HCT116 (cell line): ENCODE measurements around the gene SCFD1. TPM values are rescaled to one million over a fixed set of nuclear protein-coding genes. Genes with fewer than 3 reads are reported as not detected.
"Not testable (repeated sequence)": the region's sequence is repeated elsewhere in the genome, so short reads cannot be mapped to it uniquely, and the experiment has no call there.

Source experiments
- ATAC-seq: fragments of 200-7000 bp; cut with Tn5 transposase; 2 replicates; pipeline ENCODE4 v1.9.1; 2020; ENCODE audit warnings: mild to moderate bottlenecking, moderate library complexity
- BruUV-seq: library from RNA; stranded (reverse); fragments of 400-500 nt; replicated peaks from 2 replicates; lab custom pipeline; 2021; lab: Mats Ljungman, UMichigan
- CTCF ChIA-PET: fragments of 300-600 bp; sonication (Branson Sonifier 250); formaldehyde crosslinking; loops from one replicate; lab custom pipeline; 2021; ENCODE audit warnings: antibody characterized with exemption; lab: Charles Lee
- POLR2A ChIA-PET: fragments of 300-600, 350-600 bp; sonication (Branson Sonifier 250); formaldehyde crosslinking; loops from one replicate; lab custom pipeline; 2021; ENCODE audit warnings: antibody characterized with exemption; lab: Charles Lee
- RAD21 ChIA-PET, 2 experiments: fragments of 300-600 bp; sonication (Branson Sonifier 250); formaldehyde crosslinking; loops; one replicate each; lab custom pipeline; 2023; ENCODE audit warnings: low total read pairs in 2 of 2; ENCODE audit not compliant: uncharacterized antibody in 2 of 2, unreplicated experiment in 2 of 2, low non-redundant PET in 1 of 2; lab: Charles Lee
- DNase-seq: peaks from one replicate; pipeline ENCODE4 v3.0.0-alpha.2; 2010; ENCODE audit warnings: low read depth, low spot score
- H2AFZ ChIP-seq: fragments of 200-600 bp; shearing (Covaris generic), sonication (generic); 2 replicates; pipeline ENCODE4 v1.6.1; 2017; ENCODE audit warnings: low read depth, mixed run types, mixed read lengths, antibody characterized with exemption, low read length; ENCODE audit not compliant: poor library complexity, severe bottlenecking
- H3K27ac ChIP-seq: 2 replicates; pipeline ENCODE4 v1.5.1; 2012; ENCODE audit warnings: low read depth, low read length
- H3K27me3 ChIP-seq: fragments of 200-600 bp; sonication (generic); 2 replicates; pipeline ENCODE4 v1.6.1; 2016; ENCODE audit warnings: mixed run types, low read length, mixed read lengths; ENCODE audit not compliant: insufficient read depth
- H3K36me3 ChIP-seq, 2 experiments: fragments of 200-500 bp in 1 of 2; fragments of 200-600 bp in 1 of 2; sonication (Bioruptor generic) in 1 of 2; sonication (generic) in 1 of 2; 2 replicates each; pipeline versions ENCODE4 v1.5.1 to v1.6.1; 2014 to 2016; ENCODE audit warnings: low read length in 2 of 2, inconsistent platforms in 1 of 2, mixed read lengths in 1 of 2, mixed run types in 1 of 2; ENCODE audit not compliant: insufficient read depth in 2 of 2, control insufficient read depth in 1 of 2
- H3K4me1 ChIP-seq, 2 experiments: fragments of 200-600 bp in 1 of 2; sonication (generic) in 1 of 2; 2 replicates each; pipeline versions ENCODE4 v1.5.1 to v1.6.1; 2012 to 2017; ENCODE audit warnings: low read length in 2 of 2, inconsistent platforms in 1 of 2, mild to moderate bottlenecking in 1 of 2, mixed read lengths in 1 of 2, mixed run types in 1 of 2, moderate library complexity in 1 of 2; ENCODE audit not compliant: insufficient read depth in 2 of 2, control insufficient read depth in 1 of 2
- H3K4me2 ChIP-seq: fragments of 200-600 bp; sonication (generic); 2 replicates; pipeline ENCODE4 v1.6.1; 2017; ENCODE audit warnings: mixed run types, low read length, mixed read lengths
- H3K4me3 ChIP-seq, 2 experiments: fragments of 200-600 bp in 1 of 2; sonication (generic) in 1 of 2; replicated peaks in 1 of 2; 2 replicates each; pipeline ENCODE4 v1.5.1; 2011 to 2016; ENCODE audit warnings: low read length in 2 of 2, control low read depth in 1 of 2, low read depth in 1 of 2, mild to moderate bottlenecking in 1 of 2, mixed read lengths in 1 of 2, mixed run types in 1 of 2
- H3K79me2 ChIP-seq: fragments of 200-600 bp; sonication (generic); 2 replicates; pipeline ENCODE4 v1.6.1; 2017; ENCODE audit warnings: mild to moderate bottlenecking, mixed run types, low read length, moderate library complexity, mixed read lengths; ENCODE audit not compliant: insufficient read depth
- H3K9ac ChIP-seq: fragments of 200-600 bp; sonication (generic); 2 replicates; pipeline ENCODE4 v1.6.1; 2016; ENCODE audit warnings: low read length, mixed read lengths
- H3K9me2 ChIP-seq: fragments of 200-600 bp; sonication (generic), shearing (Covaris generic); 2 replicates; pipeline ENCODE4 v1.6.1; 2017; ENCODE audit warnings: mixed run types, mild to moderate bottlenecking, moderate library complexity; ENCODE audit not compliant: insufficient read depth
- H3K9me3 ChIP-seq, 2 experiments: fragments of 200-500 bp in 1 of 2; fragments of 200-600 bp in 1 of 2; sonication (Bioruptor generic) in 1 of 2; sonication (generic) in 1 of 2; 2 replicates each; pipeline ENCODE4 v1.6.1; 2014 to 2017; ENCODE audit warnings: low read length in 2 of 2, mixed read lengths in 2 of 2, inconsistent platforms in 1 of 2, low read depth in 1 of 2, mild to moderate bottlenecking in 1 of 2, mixed run types in 1 of 2, moderate library complexity in 1 of 2; ENCODE audit not compliant: control insufficient read depth in 1 of 2, insufficient read depth in 1 of 2
- H4K20me1 ChIP-seq: fragments of 200-600 bp; sonication (generic), shearing (Covaris generic); 2 replicates; pipeline ENCODE4 v1.6.1; 2017; ENCODE audit warnings: mixed run types, mild to moderate bottlenecking, moderate library complexity; ENCODE audit not compliant: insufficient read depth
- CEBPB ChIP-seq: IDR thresholded peaks from 2 replicates; pipeline ENCODE4 v1.6.1; 2012; ENCODE audit warnings: low read depth
- EZH2 ChIP-seq: fragments of 200-600 bp; sonication (generic); IDR thresholded peaks from 2 replicates; pipeline ENCODE4 v1.6.1; 2017; ENCODE audit warnings: antibody characterized with exemption, mixed run types
- EZH2phosphoT487 ChIP-seq: fragments of 200-600 bp; IDR thresholded peaks from 2 replicates; pipeline ENCODE4 v1.6.1; 2018; ENCODE audit warnings: antibody characterized with exemption, borderline replicate concordance
- JUND ChIP-seq: IDR thresholded peaks from 2 replicates; pipeline ENCODE4 v1.6.1; 2012
- POLR2AphosphoS5 ChIP-seq: IDR thresholded peaks from 2 replicates; pipeline ENCODE4 v1.6.1; 2011; ENCODE audit warnings: mild to moderate bottlenecking, low read depth, low read length, moderate library complexity
- SP1 ChIP-seq: IDR thresholded peaks from 2 replicates; pipeline ENCODE4 v1.6.1; 2012; ENCODE audit warnings: low read depth
- TCF7L2 ChIP-seq: IDR thresholded peaks from 2 replicates; pipeline ENCODE4 v1.7.0; 2011; ENCODE audit warnings: borderline replicate concordance, inconsistent platforms; ENCODE audit not compliant: insufficient read depth, insufficient read length; ENCODE audit errors: extremely low read depth
- YY1 ChIP-seq: IDR thresholded peaks from 2 replicates; pipeline ENCODE4 v1.6.1; 2011; ENCODE audit warnings: low read length, low read depth, moderate library complexity, mild to moderate bottlenecking; ENCODE audit not compliant: insufficient replicate concordance; ENCODE audit errors: extremely low read depth
- ZFX ChIP-seq: fragments of 450-650 bp; IDR thresholded peaks from 2 replicates; pipeline ENCODE4 v1.6.1; 2017
- intact Hi-C: fragments of 100-400 bp; cut with micrococcal nuclease; formaldehyde crosslinking; loops from 2 replicates; pipeline ENCODE4 v1.10.0; 2022
- total RNA-seq: library from RNA; stranded (reverse); gene quantifications from one replicate; pipeline ENCODE4 v1.2.1, GENCODE V29; 2021; ENCODE audit not compliant: unreplicated experiment
- TF ChIP-seq, protein P1 (sequence below): IDR thresholded peaks from 2 replicates; pipeline ENCODE4 v1.6.1; 2012
- TF ChIP-seq, protein P2 (sequence below), 3 experiments: fragments of 200-600 bp in 1 of 3; sonication (generic) in 1 of 3; IDR thresholded peaks in 2 of 3; conservative IDR thresholded peaks in 1 of 3; 2 replicates each; pipeline ENCODE4 v1.5.1; 2012 to 2017; ENCODE audit warnings: low read depth in 2 of 3, low read length in 2 of 3, antibody characterized with exemption in 1 of 3, borderline replicate concordance in 1 of 3, control low read depth in 1 of 3, mild to moderate bottlenecking in 1 of 3, mixed read lengths in 1 of 3, mixed run types in 1 of 3, moderate library complexity in 1 of 3; ENCODE audit not compliant: insufficient read depth in 1 of 3
- TF ChIP-seq, protein P3 (sequence below): IDR thresholded peaks from 2 replicates; pipeline ENCODE4 v1.6.1; 2012
- TF ChIP-seq, protein P4 (sequence below): IDR thresholded peaks from 2 replicates; pipeline ENCODE4 v1.6.1; 2012; ENCODE audit warnings: low read depth

SCFD1 gene
- total RNA-seq, 1 experiment from 2014 or later, result 71.1 TPM

DNA sequence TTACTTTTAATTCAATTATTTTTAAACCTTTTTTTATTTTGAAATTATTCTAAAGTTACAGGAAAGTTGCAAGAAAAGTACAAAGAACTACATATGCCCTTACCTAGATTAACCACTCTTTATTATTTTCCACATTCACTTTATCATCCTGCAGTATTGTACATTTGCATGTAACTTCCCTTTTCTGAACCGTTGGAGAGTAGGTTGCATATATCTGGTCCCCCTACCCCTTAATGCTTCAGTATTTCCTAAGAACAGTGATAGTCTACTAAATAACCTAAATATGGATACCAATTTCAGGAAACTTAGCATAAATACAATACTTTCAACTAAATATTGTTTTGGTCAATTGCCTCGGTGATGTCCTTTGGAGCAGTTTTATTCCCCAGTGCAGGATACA is 48.2 kb upstream of the SCFD1 start:
- Histone ChIP-seq H3K9me3 (no peaks in the 10 kb centered on the region), H3K27ac (no peak overlapping the region), H3K27me3 (no peaks in the 10 kb centered on the region), H3K36me3 (no peaks in the 10 kb centered on the region), H3K4me2 (no peak overlapping the region), H3K79me2 (peaks cover 100% of the 10 kb centered on the region), H3K9ac (no peak overlapping the region), H2AFZ (no peak overlapping the region), H3K4me3 (no peak overlapping the region), H3K4me1 (no peaks in the 10 kb centered on the region), H4K20me1 (peaks cover 30% of the 10 kb centered on the region; the same call in 1 of the 2 replicates), H3K9me2 (no peaks in the 10 kb centered on the region)
- no TSS peak for BruUV-seq
- DNase-seq, result no peak
- no peak for ATAC-seq
- CTCF ChIA-PET, result no interaction called here
- POLR2A ChIA-PET, result no interaction called here
- TF ChIP-seq TCF7L2 (no peak), EZH2 (no peak), POLR2AphosphoS5 (no peak), EZH2phosphoT487 (no peak), JUND (no peak), CEBPB (no peak), ZFX (no peak), YY1 (no peak), SP1 (no peak)
- TF ChIP-seq, protein P1, sequence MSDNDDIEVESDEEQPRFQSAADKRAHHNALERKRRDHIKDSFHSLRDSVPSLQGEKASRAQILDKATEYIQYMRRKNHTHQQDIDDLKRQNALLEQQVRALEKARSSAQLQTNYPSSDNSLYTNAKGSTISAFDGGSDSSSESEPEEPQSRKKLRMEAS, result no peak
- TF ChIP-seq, protein P2, sequence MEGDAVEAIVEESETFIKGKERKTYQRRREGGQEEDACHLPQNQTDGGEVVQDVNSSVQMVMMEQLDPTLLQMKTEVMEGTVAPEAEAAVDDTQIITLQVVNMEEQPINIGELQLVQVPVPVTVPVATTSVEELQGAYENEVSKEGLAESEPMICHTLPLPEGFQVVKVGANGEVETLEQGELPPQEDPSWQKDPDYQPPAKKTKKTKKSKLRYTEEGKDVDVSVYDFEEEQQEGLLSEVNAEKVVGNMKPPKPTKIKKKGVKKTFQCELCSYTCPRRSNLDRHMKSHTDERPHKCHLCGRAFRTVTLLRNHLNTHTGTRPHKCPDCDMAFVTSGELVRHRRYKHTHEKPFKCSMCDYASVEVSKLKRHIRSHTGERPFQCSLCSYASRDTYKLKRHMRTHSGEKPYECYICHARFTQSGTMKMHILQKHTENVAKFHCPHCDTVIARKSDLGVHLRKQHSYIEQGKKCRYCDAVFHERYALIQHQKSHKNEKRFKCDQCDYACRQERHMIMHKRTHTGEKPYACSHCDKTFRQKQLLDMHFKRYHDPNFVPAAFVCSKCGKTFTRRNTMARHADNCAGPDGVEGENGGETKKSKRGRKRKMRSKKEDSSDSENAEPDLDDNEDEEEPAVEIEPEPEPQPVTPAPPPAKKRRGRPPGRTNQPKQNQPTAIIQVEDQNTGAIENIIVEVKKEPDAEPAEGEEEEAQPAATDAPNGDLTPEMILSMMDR (IDR thresholded peaks at IDR 0.05 in 2 of 3, conservative IDR thresholded peaks at IDR 0.05 in 1 of 3; ENCODE audit: borderline replicate concordance in 1 of 3, insufficient read depth in 1 of 3, low read depth in 2 of 3, low read length in 2 of 3), result no peak
- TF ChIP-seq, protein P3, sequence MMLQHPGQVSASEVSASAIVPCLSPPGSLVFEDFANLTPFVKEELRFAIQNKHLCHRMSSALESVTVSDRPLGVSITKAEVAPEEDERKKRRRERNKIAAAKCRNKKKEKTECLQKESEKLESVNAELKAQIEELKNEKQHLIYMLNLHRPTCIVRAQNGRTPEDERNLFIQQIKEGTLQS, result no peak
- TF ChIP-seq, protein P4, sequence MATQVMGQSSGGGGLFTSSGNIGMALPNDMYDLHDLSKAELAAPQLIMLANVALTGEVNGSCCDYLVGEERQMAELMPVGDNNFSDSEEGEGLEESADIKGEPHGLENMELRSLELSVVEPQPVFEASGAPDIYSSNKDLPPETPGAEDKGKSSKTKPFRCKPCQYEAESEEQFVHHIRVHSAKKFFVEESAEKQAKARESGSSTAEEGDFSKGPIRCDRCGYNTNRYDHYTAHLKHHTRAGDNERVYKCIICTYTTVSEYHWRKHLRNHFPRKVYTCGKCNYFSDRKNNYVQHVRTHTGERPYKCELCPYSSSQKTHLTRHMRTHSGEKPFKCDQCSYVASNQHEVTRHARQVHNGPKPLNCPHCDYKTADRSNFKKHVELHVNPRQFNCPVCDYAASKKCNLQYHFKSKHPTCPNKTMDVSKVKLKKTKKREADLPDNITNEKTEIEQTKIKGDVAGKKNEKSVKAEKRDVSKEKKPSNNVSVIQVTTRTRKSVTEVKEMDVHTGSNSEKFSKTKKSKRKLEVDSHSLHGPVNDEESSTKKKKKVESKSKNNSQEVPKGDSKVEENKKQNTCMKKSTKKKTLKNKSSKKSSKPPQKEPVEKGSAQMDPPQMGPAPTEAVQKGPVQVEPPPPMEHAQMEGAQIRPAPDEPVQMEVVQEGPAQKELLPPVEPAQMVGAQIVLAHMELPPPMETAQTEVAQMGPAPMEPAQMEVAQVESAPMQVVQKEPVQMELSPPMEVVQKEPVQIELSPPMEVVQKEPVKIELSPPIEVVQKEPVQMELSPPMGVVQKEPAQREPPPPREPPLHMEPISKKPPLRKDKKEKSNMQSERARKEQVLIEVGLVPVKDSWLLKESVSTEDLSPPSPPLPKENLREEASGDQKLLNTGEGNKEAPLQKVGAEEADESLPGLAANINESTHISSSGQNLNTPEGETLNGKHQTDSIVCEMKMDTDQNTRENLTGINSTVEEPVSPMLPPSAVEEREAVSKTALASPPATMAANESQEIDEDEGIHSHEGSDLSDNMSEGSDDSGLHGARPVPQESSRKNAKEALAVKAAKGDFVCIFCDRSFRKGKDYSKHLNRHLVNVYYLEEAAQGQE, result no peak
- intact Hi-C loops, result no loop called here
- RAD21 ChIA-PET, result no interaction called here

DNA sequence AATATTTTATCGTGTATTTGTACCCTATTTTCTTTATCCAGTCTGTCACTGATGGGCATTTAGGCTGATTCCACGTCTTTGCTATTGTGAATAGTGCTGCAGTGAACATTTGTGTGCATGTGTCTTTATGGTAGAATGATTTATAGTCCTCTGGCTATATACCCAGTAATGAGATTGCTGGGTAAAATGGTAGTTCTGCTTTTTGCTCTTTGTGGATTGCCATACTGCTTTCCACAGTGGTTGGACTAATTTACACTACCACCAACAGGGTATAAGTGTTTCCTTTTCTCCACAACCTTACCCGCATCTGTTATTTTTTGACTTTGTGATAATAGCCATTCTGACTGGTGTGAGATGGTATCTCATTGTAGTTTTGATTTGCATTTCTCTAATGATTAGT is 47.3 kb upstream of the SCFD1 start:
- H3K9me2 ChIP-seq, H3K36me3 ChIP-seq, H3K9me3 ChIP-seq, H3K27ac ChIP-seq, H3K27me3 ChIP-seq, CTCF ChIA-PET, POLR2A ChIA-PET, H2AFZ ChIP-seq, RAD21 ChIA-PET, H3K4me1 ChIP-seq, H3K9ac ChIP-seq, H3K4me3 ChIP-seq, ATAC-seq, DNase-seq, H3K4me2 ChIP-seq, BruUV-seq, intact Hi-C loops: not testable (repeated sequence)
- H3K79me2 ChIP-seq, result peaks cover 100% of the 10 kb centered on the region
- H4K20me1 ChIP-seq, result peaks cover 31% of the 10 kb centered on the region; the same call in 1 of the 2 replicates
